HCT116 (cell line): ENCODE data around the gene ZNF286A.
"Not testable (repeated sequence)": the region's sequence is repeated elsewhere in the genome, so short reads cannot be mapped to it uniquely, and the experiment has no call there.

Experiments
- CTCF ChIP-seq, 3 experiments: fragments of 200-600 bp in 1 of 3; sonication (generic) in 1 of 3; IDR thresholded peaks in 2 of 3; conservative IDR thresholded peaks in 1 of 3; 2 replicates each; pipeline ENCODE4 v1.5.1; 2012 to 2017; ENCODE audit warnings: low read depth in 2 of 3, low read length in 2 of 3, antibody characterized with exemption in 1 of 3, borderline replicate concordance in 1 of 3, control low read depth in 1 of 3, mild to moderate bottlenecking in 1 of 3, mixed read lengths in 1 of 3, mixed run types in 1 of 3, moderate library complexity in 1 of 3; ENCODE audit not compliant: insufficient read depth in 1 of 3
- EGR1 ChIP-seq: IDR thresholded peaks from 2 replicates; pipeline ENCODE4 v1.6.1; 2012; ENCODE audit warnings: low read depth
- EZH2 ChIP-seq: fragments of 200-600 bp; sonication (generic); IDR thresholded peaks from 2 replicates; pipeline ENCODE4 v1.6.1; 2017; ENCODE audit warnings: antibody characterized with exemption, mixed run types
- EZH2phosphoT487 ChIP-seq: fragments of 200-600 bp; IDR thresholded peaks from 2 replicates; pipeline ENCODE4 v1.6.1; 2018; ENCODE audit warnings: antibody characterized with exemption, borderline replicate concordance
- JUND ChIP-seq: IDR thresholded peaks from 2 replicates; pipeline ENCODE4 v1.6.1; 2012
- MAX ChIP-seq: IDR thresholded peaks from 2 replicates; pipeline ENCODE4 v1.6.1; 2012
- POLR2A ChIP-seq: IDR thresholded peaks from 2 replicates; pipeline ENCODE4 v1.7.0; 2011; ENCODE audit warnings: borderline replicate concordance; ENCODE audit not compliant: insufficient read depth, insufficient read length; ENCODE audit errors: extremely low read depth
- POLR2AphosphoS5 ChIP-seq: IDR thresholded peaks from 2 replicates; pipeline ENCODE4 v1.6.1; 2011; ENCODE audit warnings: mild to moderate bottlenecking, low read depth, low read length, moderate library complexity
- RAD21 ChIP-seq: IDR thresholded peaks from 2 replicates; pipeline ENCODE4 v1.6.1; 2012; ENCODE audit warnings: low read depth, mild to moderate bottlenecking
- SIN3A ChIP-seq: IDR thresholded peaks from 2 replicates; pipeline ENCODE4 v1.6.1; 2012; ENCODE audit warnings: low read depth
- TF ChIP-seq, protein P1 (sequence below): IDR thresholded peaks from 2 replicates; pipeline ENCODE4 v1.6.1; 2012; ENCODE audit warnings: low read depth

- TF ChIP-seq EZH2; CTCF (IDR thresholded peaks at IDR 0.05 in 2 of 3, conservative IDR thresholded peaks at IDR 0.05 in 1 of 3; ENCODE audit: borderline replicate concordance in 1 of 3, insufficient read depth in 1 of 3, low read depth in 2 of 3, low read length in 2 of 3); POLR2AphosphoS5; POLR2A; JUND; RAD21; EZH2phosphoT487; MAX; EGR1; SIN3A: not testable (repeated sequence)
- TF ChIP-seq, protein P1, sequence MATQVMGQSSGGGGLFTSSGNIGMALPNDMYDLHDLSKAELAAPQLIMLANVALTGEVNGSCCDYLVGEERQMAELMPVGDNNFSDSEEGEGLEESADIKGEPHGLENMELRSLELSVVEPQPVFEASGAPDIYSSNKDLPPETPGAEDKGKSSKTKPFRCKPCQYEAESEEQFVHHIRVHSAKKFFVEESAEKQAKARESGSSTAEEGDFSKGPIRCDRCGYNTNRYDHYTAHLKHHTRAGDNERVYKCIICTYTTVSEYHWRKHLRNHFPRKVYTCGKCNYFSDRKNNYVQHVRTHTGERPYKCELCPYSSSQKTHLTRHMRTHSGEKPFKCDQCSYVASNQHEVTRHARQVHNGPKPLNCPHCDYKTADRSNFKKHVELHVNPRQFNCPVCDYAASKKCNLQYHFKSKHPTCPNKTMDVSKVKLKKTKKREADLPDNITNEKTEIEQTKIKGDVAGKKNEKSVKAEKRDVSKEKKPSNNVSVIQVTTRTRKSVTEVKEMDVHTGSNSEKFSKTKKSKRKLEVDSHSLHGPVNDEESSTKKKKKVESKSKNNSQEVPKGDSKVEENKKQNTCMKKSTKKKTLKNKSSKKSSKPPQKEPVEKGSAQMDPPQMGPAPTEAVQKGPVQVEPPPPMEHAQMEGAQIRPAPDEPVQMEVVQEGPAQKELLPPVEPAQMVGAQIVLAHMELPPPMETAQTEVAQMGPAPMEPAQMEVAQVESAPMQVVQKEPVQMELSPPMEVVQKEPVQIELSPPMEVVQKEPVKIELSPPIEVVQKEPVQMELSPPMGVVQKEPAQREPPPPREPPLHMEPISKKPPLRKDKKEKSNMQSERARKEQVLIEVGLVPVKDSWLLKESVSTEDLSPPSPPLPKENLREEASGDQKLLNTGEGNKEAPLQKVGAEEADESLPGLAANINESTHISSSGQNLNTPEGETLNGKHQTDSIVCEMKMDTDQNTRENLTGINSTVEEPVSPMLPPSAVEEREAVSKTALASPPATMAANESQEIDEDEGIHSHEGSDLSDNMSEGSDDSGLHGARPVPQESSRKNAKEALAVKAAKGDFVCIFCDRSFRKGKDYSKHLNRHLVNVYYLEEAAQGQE, result not testable (repeated sequence)
These were observed 39.7 kb downstream of the ZNF286A start for GRCh38 chr17:15739259-15739658.
